Mucosa of stomach (tissue), 1 donor: Measurements from ENCODE around the gene UFSP1.
A peak's percentile ranks its signal among the peaks of the same experiment; 100 is the strongest.
"Not testable (repeated sequence)": the region's sequence is repeated elsewhere in the genome, so short reads cannot be mapped to it uniquely, and the experiment has no call there.

Experiments
- H3K27me3 ChIP-seq: one replicate; pipeline ENCODE4 v1.7.0; 2013; ENCODE audit warnings: mild to moderate bottlenecking, low read length; ENCODE audit not compliant: control insufficient read depth, insufficient read depth
- H3K36me3 ChIP-seq: one replicate; pipeline ENCODE4 v1.7.0; 2013; ENCODE audit warnings: low read length; ENCODE audit not compliant: control insufficient read depth, insufficient read depth
- H3K4me1 ChIP-seq: one replicate; pipeline ENCODE4 v1.7.0; 2013; ENCODE audit warnings: mild to moderate bottlenecking, low read length; ENCODE audit not compliant: control insufficient read depth, insufficient read depth
- H3K4me3 ChIP-seq: one replicate; pipeline ENCODE4 v1.7.0; 2013; ENCODE audit warnings: low read length
- H3K9ac ChIP-seq: one replicate; pipeline ENCODE4 v1.7.0; 2013; ENCODE audit warnings: mild to moderate bottlenecking, low read length, moderate library complexity
- H3K9me3 ChIP-seq: one replicate; pipeline ENCODE4 v1.7.0; 2013; ENCODE audit warnings: mild to moderate bottlenecking, low read length, moderate library complexity; ENCODE audit not compliant: control insufficient read depth
- donor health status: Pancreatic carcinoma.

Gene UFSP1

DNA sequence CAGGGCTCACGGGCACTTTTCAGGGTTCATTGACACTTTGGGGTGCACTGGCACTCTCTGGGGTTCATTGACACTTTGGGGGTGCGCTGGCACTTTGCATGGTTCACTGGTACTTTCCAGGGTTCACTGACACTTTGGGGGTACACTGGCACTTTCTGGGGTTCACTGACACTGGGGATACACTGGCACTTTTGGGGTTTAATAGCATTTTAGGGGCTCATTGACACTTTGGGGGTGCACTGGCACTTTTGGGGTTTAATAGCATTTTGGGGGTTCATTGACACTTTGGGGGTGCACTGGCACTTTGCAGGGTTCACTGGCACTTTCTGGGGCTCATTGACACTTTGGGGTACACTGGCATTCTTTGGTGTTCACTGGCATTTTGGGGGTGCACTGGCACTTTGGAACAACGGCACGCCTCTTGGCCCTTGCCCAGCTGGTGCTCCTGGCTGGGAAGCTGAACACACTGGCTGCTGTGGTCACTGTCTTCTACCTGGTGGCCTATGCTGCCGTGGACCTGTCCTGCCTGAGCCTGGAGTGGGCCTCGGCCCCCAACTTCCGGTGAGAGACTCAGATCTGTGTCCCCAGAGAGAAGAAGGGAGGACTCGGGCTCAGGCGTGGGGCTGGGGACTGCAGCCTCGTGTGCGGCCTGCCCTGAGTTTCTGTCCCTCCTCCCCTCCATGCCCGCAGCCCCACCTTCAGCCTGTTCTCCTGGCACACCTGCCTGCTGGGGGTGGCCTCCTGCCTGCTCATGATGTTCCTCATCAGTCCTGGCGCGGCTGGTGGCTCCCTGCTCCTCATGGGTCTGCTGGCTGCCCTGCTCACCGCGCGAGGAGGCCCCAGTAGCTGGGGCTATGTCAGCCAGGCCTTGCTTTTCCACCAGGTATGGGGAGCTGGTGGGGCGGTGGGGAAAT is 28.6 kb downstream of the UFSP1 start:
- no peaks in the 10 kb centered on the region for H3K27me3 ChIP-seq
- H3K4me1 ChIP-seq, result peaks cover 9% of the 10 kb centered on the region
- H3K4me3 ChIP-seq, result no peak overlapping the region
- H3K9me3 ChIP-seq, result no peaks in the 10 kb centered on the region
- H3K36me3 ChIP-seq, result no peaks in the 10 kb centered on the region
- H3K9ac ChIP-seq, result no peak overlapping the region

- no peaks in the 10 kb centered on the region for H3K4me1 ChIP-seq
- no peaks in the 10 kb centered on the region for H3K27me3 ChIP-seq
- no peak overlapping the region for H3K9ac ChIP-seq
- H3K4me3 ChIP-seq, result no peak overlapping the region
- no peaks in the 10 kb centered on the region for H3K36me3 ChIP-seq
- no peaks in the 10 kb centered on the region for H3K9me3 ChIP-seq
Observed at GRCh38 chr7:100859856-100860255, 29.7 kb downstream of the UFSP1 start.

- Histone ChIP-seq H3K9me3 (no peaks in the 10 kb centered on the region), H3K36me3 (no peaks in the 10 kb centered on the region)
Observed at GRCh38 chr7:100856871-100857282, 32.6 kb downstream of the UFSP1 start.

DNA sequence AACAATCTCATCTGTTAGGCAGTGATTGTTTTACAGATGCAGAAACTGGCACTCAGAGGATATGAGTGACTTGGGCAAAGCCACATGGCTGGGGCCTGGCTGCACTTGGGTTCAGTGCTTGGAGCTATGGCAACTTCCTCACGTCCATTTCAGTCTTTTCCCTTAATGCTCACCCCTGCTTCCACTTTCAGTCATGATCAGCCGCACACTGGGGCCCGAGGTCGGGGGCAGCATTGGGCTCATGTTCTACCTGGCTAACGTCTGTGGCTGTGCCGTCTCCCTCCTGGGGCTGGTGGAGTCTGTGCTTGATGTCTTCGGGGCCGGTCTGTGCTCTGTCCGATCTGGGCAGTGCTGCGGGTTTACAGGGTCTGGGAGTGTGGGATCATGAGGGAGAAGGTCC is 34.0 kb downstream of the UFSP1 start:
- H3K4me3 ChIP-seq, result no peak overlapping the region
- H3K27me3 ChIP-seq, result no peaks in the 10 kb centered on the region
- H3K4me1 ChIP-seq, result peaks cover 6% of the 10 kb centered on the region
- no peaks in the 10 kb centered on the region for H3K9me3 ChIP-seq
- no peaks in the 10 kb centered on the region for H3K36me3 ChIP-seq
- no peak overlapping the region for H3K9ac ChIP-seq

More at GRCh38 chr7:100856871-100857282, 32.6 kb downstream of the UFSP1 start:
- no peaks in the 10 kb centered on the region for H3K27me3 ChIP-seq
- no peak overlapping the region for H3K9ac ChIP-seq
- H3K4me1 ChIP-seq, result peaks cover 6% of the 10 kb centered on the region
- H3K4me3 ChIP-seq, result no peak overlapping the region

DNA sequence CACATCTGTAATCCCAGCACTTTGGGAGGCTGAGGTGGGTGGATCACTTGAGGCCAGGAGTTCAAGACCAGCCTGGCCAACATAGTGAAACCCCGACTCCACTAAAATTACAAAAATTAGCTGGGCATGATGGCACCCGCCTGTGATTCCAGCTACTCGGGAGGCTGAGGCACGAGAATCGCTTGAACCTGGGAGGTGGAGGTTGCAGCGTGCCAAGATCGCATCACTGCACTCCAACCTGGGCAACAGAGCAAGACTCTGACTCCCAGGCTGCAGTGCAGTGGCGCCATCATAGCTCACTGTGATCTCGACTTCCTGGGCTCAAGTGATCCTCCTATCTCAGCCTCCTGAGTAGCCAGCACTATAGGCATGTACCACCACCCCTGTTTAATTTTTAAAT is 34.6 kb downstream of the UFSP1 start:
- not testable (repeated sequence) for H3K27me3 ChIP-seq, H3K9me3 ChIP-seq, H3K9ac ChIP-seq, H3K4me3 ChIP-seq, H3K36me3 ChIP-seq, H3K4me1 ChIP-seq

GRCh38 chr7:100854146-100854895 is 35.2 kb downstream of the UFSP1 start:
- Histone ChIP-seq H3K4me3 (no peak overlapping the region), H3K9ac (no peak overlapping the region), H3K4me1 (peaks cover 6% of the 10 kb centered on the region), H3K36me3 (no peaks in the 10 kb centered on the region), H3K9me3 (no peaks in the 10 kb centered on the region), H3K27me3 (no peaks in the 10 kb centered on the region)

DNA sequence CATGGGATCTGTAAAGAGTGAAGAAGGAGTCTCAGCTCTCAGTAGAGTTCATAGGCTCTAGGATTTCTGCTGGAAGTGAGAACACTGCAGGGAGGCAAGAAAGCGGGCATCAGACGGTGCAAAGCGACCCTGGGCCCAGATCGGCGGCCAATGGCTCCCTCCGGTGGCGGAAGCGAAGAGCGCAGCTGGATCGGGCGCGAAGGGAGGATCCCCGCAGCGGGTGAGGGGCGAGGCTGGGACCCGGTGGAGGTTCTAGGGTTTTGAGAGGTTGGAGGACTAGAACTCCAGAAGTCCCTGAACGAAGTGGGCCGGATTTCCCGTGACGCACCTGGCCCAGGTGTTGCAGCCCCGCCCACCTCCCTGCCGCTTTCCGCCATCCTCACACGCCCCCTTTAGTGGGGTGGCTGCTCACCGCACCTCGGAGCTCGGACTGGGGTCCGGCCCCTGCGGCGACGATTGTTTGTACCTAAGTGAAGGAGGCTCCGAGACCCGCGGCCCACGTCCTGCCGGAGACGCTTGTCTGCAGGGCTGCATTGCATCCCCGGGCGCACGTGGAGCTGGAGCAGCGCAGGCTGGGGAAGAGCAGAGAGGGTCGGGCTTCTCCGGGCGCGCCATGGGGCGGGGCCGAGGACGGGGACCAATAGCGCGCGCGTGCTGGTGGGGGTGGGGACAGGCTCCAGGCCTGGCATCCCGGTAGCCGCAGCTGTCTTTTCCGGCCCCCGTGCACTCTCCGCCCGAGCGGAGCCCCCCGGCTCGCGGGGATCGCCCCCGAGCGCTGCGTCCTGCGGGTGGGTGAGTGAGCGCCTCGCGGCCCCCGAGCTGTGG is 37.3 kb downstream of the UFSP1 start, which contains the start of gene SLC12A9:
SLC12A9 (plus strand) TSS at position 666 of the 825 bp plus-strand sequence. CDS start 1,485 bp downstream, outside the sequence.
- Histone ChIP-seq H3K36me3 (no peaks in the 10 kb centered on the region), H3K9ac (peak within 1 kb of the TSS; percentile 71), H3K4me1 (peaks cover 6% of the 10 kb centered on the region), H3K9me3 (no peaks in the 10 kb centered on the region), H3K27me3 (no peaks in the 10 kb centered on the region), H3K4me3 (peak within 1 kb of the TSS; percentile 51)

- H3K9ac ChIP-seq, result no peak overlapping the region
- no peaks in the 10 kb centered on the region for H3K27me3 ChIP-seq
- H3K9me3 ChIP-seq, result no peaks in the 10 kb centered on the region
- H3K4me3 ChIP-seq, result no peak overlapping the region
- H3K36me3 ChIP-seq, result no peaks in the 10 kb centered on the region
- no peaks in the 10 kb centered on the region for H3K4me1 ChIP-seq
Observed at GRCh38 chr7:100847360-100847759, 42.2 kb downstream of the UFSP1 start.

GRCh38 chr7:100840470-100841100 is 48.9 kb downstream of the UFSP1 start:
- Histone ChIP-seq H3K36me3 (no peaks in the 10 kb centered on the region), H3K9ac (no peak overlapping the region), H3K4me3 (no peak overlapping the region)

GRCh38 chr7:100839361-100839760 is 50.2 kb downstream of the UFSP1 start:
- peaks cover 18% of the 10 kb centered on the region for H3K4me1 ChIP-seq
- no peak overlapping the region for H3K4me3 ChIP-seq
- H3K36me3 ChIP-seq, result no peaks in the 10 kb centered on the region
- H3K27me3 ChIP-seq, result no peaks in the 10 kb centered on the region
- no peaks in the 10 kb centered on the region for H3K9me3 ChIP-seq
- no peak overlapping the region for H3K9ac ChIP-seq

More at GRCh38 chr7:100840470-100841100, 48.9 kb downstream of the UFSP1 start:
- Histone ChIP-seq H3K9me3 (no peaks in the 10 kb centered on the region), H3K27me3 (no peaks in the 10 kb centered on the region), H3K4me1 (peaks cover 18% of the 10 kb centered on the region)
